Panc1 (cell line): Measurements from ENCODE around the gene CCDC137.

Experiments
- POLR2AphosphoS5 ChIP-seq: IDR thresholded peaks from 2 replicates; pipeline ENCODE4 v1.6.1; 2012; ENCODE audit warnings: mild to moderate bottlenecking, low read depth, low read length, moderate library complexity
- TCF7L2 ChIP-seq: IDR thresholded peaks from 2 replicates; pipeline ENCODE4 v1.6.1; 2011; ENCODE audit warnings: mild to moderate bottlenecking, low read depth, low read length, inconsistent platforms
- TF ChIP-seq, protein P1 (sequence below): fragments of 450-650 bp; IDR thresholded peaks from 2 replicates; pipeline ENCODE4 v1.5.1; 2017; ENCODE audit warnings: mild to moderate bottlenecking
- TF ChIP-seq, protein P2 (sequence below), 2 experiments: IDR thresholded peaks; 2 replicates each; pipeline ENCODE4 v1.6.1; 2011 to 2012; ENCODE audit warnings: low read depth in 2 of 2, control low read depth in 1 of 2, low read length in 1 of 2, mild to moderate bottlenecking in 1 of 2, moderate library complexity in 1 of 2; ENCODE audit not compliant: insufficient read depth in 1 of 2

DNA sequence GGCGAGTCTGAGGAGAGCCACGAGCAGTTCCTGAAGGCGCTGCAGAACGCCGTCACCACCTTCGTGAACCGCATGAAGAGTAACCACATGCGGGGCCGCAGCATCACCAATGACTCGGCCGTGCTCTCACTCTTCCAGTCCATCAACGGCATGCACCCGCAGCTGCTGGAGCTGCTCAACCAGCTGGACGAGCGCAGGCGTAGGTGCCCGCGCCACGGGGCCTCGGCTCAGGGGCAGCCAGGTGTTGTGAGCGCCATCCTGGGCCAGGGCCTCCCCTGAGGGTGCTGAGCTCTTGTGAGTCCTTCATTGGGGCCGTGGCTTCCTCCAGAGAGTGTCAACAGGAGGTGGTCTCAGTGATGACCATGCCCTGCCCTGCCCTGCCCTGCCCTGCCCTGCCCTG lies 29.3 kb downstream of the CCDC137 start:
- TF ChIP-seq, protein P1, sequence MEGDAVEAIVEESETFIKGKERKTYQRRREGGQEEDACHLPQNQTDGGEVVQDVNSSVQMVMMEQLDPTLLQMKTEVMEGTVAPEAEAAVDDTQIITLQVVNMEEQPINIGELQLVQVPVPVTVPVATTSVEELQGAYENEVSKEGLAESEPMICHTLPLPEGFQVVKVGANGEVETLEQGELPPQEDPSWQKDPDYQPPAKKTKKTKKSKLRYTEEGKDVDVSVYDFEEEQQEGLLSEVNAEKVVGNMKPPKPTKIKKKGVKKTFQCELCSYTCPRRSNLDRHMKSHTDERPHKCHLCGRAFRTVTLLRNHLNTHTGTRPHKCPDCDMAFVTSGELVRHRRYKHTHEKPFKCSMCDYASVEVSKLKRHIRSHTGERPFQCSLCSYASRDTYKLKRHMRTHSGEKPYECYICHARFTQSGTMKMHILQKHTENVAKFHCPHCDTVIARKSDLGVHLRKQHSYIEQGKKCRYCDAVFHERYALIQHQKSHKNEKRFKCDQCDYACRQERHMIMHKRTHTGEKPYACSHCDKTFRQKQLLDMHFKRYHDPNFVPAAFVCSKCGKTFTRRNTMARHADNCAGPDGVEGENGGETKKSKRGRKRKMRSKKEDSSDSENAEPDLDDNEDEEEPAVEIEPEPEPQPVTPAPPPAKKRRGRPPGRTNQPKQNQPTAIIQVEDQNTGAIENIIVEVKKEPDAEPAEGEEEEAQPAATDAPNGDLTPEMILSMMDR = no peak
- TF ChIP-seq, protein P2, sequence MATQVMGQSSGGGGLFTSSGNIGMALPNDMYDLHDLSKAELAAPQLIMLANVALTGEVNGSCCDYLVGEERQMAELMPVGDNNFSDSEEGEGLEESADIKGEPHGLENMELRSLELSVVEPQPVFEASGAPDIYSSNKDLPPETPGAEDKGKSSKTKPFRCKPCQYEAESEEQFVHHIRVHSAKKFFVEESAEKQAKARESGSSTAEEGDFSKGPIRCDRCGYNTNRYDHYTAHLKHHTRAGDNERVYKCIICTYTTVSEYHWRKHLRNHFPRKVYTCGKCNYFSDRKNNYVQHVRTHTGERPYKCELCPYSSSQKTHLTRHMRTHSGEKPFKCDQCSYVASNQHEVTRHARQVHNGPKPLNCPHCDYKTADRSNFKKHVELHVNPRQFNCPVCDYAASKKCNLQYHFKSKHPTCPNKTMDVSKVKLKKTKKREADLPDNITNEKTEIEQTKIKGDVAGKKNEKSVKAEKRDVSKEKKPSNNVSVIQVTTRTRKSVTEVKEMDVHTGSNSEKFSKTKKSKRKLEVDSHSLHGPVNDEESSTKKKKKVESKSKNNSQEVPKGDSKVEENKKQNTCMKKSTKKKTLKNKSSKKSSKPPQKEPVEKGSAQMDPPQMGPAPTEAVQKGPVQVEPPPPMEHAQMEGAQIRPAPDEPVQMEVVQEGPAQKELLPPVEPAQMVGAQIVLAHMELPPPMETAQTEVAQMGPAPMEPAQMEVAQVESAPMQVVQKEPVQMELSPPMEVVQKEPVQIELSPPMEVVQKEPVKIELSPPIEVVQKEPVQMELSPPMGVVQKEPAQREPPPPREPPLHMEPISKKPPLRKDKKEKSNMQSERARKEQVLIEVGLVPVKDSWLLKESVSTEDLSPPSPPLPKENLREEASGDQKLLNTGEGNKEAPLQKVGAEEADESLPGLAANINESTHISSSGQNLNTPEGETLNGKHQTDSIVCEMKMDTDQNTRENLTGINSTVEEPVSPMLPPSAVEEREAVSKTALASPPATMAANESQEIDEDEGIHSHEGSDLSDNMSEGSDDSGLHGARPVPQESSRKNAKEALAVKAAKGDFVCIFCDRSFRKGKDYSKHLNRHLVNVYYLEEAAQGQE (IDR thresholded peaks at IDR 0.05; ENCODE audit: insufficient read depth in 1 of 2, low read depth in 2 of 2, low read length in 1 of 2) = no peak
- TF ChIP-seq POLR2AphosphoS5 (no peak), TCF7L2 (no peak)
